ENCODE measurements around the gene ZMYM4.

DNA sequence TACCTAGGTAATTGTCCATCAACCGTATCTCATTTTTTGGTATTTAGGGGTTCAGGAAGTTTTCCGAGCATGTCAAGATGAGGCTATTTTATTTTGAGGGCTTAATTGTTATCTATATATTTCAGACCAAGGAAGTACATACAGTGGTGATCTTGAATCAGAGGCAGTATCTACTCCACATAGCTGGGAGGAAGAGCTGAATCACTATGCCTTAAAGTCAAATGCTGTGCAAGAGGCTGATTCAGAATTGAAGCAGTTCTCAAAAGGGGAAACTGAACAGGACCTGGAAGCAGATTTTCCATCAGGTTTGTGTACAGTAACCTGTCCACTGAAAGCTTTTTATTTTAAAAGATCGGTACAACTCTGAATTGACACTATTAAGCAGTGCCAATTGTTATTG, 130.2 kb downstream of the ZMYM4 start:
- TF ChIP-seq CTCF (IDR thresholded peaks at IDR 0.05) (no peak), POLR2A (IDR thresholded peaks at IDR 0.05) (no peak)

Data from Peyer's patch (tissue), 4 donors.